Astrocyte of the spinal cord (primary cell): ENCODE measurements around the gene MMEL1.

ENCODE experiments used
- DNase-seq: peaks from one replicate; pipeline ENCODE4 v3.0.0; 2011; ENCODE audit warnings: low read depth, low spot score
- H3K4me3 ChIP-seq: 2 replicates; pipeline ENCODE4 v1.5.1; 2011; ENCODE audit warnings: low read depth, mild to moderate bottlenecking, low read length, moderate library complexity
- CTCF ChIP-seq: IDR thresholded peaks from 2 replicates; pipeline ENCODE4 v1.5.1; 2012; ENCODE audit warnings: low read depth, mild to moderate bottlenecking, low read length, inconsistent platforms
- in situ Hi-C: cut with HindIII; loops from 2 replicates; pipeline ENCODE4 v1.10.0; 2017; ENCODE audit warnings: low sequenced_read_pairs

The MMEL1 gene

DNA sequence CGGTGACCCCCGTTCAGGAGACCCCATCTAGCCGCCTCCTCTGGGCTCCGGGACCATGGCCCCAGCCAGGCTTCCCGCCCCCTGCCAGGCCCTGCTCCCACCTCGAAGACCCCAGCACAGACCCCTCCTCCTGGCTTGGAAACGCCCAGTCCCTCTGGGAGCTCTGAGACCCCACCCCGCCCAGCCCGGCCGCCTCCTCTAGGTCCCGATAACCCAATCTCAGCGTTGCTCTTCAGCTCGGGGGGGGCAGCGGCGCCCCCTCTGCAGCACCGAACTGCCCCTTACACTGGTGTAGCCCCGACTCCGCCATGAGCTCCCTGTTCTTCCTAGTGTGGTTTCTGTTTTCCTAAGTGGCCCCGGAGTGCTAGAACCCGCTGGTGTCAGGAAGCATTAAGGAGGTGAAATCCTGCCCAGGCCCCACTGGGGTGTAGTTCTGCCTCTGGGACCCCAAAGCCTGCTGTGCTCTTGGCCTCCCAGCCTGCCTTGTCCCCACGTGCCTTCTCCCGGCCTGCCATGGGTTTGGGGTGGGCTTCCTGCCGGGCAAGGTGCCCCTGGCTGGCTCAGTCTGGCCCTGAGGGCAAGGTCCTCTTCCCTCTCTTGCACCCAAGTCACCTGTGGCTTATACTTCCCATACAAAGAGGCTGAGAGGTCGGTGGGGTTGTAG, 10.7 kb upstream of the MMEL1 start:
- no peak for TF ChIP-seq CTCF
- H3K4me3 ChIP-seq: peak overlapping the region; percentile 61
- in situ Hi-C loops: no loop called here
- DNase-seq: no peak

GRCh38 chr1:2642560-2643413, 10.0 kb upstream of the MMEL1 start:
- peak overlapping the region; percentile 61 for H3K4me3 ChIP-seq
- TF ChIP-seq CTCF: peak; percentile 25
- DNase-seq: peak; percentile 85
- in situ Hi-C loops: no loop called here

DNA sequence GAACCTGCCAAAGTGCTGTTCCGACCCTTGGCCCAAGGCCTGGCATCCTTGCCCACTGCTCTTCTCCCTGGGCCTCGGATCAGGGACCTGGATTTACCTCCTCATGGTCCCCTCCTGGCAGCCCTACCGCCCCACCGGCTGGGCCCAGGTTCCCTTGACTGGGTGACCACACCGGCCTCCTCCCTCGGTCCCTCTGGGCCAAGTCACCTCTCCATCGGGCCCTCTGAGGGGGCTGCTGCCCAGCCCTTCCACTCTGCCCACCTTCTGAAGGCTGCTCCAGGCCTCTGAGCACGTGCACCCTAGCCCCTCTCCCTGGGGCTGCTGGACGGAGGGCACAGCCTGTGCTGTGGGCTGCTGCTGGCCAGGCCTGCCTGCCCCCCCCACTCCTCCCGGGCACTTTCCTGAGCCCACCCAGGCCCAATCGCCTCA, 9.3 kb upstream of the MMEL1 start:
- peak overlapping the region; percentile 61 for H3K4me3 ChIP-seq
- no peak for TF ChIP-seq CTCF
- in situ Hi-C loops: no loop called here
- no peak for DNase-seq

- no peak for TF ChIP-seq CTCF
- H3K4me3 ChIP-seq: peak overlapping the region; percentile 61
- no peak for DNase-seq
- in situ Hi-C loops: no loop called here
These were observed 8.7 kb upstream of the MMEL1 start for GRCh38 chr1:2641381-2642130.

DNA sequence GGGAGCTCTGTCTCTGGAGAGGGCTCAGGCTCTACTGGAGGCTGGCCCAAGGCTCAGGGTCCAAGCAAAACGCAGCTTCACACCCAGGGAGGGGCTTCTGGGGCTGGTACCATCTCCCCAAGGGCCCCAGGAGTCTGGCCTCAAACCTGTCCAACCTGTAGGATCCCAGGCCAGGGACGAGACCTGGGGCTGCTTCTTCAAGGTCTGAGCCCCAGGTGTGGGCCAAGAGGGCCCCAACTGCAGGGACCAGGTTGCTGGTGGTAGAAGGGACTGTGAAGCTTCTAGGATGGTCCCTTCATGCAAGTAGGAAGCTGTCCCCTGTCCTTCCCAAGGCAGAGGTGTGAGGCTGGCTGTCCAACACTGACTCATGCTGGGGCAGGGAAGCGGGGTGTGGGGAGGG, 7.8 kb upstream of the MMEL1 start:
- no peak for DNase-seq
- H3K4me3 ChIP-seq: no peak overlapping the region
- TF ChIP-seq CTCF: no peak
- in situ Hi-C loops: no loop called here
